Stimulated activated CD8-positive, alpha-beta memory T cell treated with anti-CD3 and anti-CD28 coated beads, Interleukin-7, amount 100 ng/mL, for 48 hours (primary cell): ENCODE data around the gene F10.
A peak's percentile ranks its signal among the peaks of the same experiment; 100 is the strongest.
"Not testable (repeated sequence)": the region's sequence is repeated elsewhere in the genome, so short reads cannot be mapped to it uniquely, and the experiment has no call there.

Source experiments
- DNase-seq, 2 donors: peaks; one replicate each; pipeline ENCODE4 v3.0.0-alpha.2; 2020; ENCODE audit warnings: low read depth in 1 of 2; ENCODE audit errors: extremely low read depth in 1 of 2

F10 gene

DNA sequence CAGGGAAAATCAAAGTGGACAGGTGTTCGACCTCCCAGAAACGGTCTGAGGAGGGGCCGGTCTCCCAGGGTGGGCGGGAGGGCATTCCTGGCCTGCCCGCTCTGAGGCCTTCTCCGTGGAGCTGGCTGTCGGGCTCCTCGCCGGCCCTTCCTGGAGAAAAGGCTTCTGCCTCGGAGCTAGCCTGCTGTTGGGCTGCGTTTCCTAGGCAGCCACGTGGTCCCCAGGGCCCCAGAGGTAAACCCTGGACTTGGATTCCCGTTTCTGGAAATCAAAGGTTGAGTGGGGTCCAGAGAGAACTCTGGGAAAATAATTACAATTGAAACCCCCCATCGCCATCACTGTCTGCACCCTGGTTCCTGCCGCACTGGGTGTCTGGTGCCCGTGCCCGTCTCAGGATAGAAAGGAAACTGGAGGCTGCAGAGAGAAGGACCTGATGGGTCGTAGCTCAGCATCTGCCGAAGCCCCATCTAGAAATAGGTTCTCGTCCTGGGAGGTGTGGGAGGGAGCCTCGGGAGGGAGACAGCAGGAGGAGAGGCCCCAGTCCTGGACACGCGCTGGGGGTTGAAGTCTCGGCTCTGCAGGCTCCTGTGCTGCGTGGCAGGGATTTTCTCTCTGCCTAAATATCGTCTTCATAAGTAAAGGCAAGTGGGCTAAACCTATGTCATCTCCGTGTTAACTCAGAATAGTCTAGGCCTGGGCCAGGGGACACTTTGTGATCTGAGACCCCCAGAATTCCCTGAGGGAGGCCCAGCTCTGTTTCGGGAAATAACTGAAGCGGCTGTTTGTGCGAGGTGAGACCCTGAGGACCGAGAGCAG lies 28.2 kb downstream of the F10 start:
- DNase-seq = no peak

DNA sequence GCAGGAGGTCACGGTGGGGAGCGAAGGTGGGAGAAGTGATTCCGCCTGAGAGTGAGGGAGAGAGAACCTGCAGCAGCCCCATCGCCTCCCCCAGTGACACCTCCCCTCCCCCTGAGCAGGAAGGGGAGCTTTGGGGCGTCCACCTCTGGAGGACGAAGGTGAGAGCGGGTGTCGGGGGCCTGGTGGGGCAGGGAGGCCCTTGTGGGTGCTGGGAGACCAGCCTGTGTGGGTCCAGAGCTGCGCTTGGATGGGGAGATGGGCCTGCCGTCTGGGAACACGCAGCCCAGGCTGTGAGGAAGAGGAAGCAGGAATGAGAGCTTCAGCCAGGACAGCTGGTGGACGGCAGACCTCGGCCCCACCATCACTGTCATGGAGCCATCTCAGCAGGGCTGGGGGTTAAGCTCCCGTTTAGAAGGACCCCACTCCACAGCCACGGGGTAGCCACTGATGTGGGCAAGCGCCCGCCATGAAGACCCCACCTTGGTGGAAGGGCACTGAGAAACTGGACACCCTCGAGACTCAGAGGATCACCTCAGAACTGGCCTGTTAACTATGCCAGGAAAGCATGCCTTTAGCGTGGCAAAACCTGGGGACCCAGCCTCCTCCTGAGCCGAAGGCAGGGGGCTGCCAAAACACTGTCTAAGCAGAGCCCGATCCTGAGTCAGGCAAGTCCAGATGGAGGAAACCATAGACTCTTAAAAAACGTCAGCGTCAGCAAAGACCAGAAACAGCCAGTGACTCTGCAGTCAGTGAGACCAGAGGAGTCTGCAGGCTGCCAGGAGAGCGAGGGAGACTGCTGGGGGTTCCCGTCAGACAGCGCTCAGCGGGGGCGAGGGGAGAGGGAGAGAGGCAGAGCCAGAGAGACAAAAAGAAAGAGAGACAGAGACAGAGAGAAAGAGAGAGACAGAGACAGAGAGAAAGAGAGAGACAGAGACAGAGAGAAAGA lies 29.4 kb downstream of the F10 start:
- no peak for DNase-seq

DNA sequence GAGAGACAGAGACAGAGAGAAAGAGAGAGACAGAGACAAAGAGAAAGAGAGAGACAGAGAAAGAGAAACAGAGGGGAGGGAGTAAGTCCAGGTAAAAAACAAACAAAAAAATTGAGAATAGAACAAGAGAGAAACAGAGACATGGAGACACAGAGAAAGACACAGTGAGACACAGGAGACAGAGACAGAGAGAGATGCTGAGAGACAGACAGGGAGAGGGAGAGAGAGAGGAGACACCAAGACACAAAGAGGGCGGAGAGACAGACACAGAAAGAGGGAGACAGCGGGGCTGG lies 30.0 kb downstream of the F10 start:
- DNase-seq = no peak

DNA sequence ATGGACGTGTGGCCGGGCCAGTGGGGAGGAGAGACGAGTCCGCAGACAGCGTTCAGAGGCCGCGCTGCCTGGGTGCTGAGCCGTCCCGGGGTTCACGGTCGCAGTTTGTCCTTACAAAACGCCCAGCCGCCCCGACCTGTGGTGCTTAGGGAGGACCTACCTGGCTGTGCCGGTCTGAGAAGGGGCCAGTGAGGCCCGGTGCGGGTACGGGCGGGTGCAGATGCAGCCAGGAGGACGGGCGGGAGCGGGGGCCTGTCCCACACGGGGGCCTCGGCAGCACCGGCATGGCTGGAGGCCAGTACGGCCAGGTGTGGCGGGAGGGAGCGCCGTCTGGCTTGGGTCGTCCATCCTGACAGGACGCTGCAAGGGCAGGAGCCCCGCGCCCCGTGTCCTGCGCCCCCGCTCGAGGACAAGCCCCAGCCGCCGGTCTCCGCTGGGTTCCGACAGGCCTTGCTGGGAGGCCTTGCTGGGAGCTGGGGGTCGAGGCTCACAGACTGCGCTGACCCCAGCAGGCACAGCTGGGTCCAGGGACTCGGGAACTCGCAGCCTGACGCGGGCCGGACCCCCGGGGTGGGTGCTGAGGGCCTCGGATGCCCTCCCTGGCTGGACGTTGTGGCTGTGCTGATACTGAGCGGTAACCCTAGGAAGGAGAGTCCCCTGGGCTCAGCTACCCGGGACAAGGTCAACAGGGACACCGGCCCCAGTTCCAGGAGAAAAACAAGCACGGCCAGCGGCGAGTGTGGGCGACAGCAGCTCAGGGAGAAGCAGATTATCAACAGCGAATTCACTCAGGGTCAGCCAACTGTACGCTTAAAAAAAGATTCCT lies 30.6 kb downstream of the F10 start:
- DNase-seq = no peak

DNA sequence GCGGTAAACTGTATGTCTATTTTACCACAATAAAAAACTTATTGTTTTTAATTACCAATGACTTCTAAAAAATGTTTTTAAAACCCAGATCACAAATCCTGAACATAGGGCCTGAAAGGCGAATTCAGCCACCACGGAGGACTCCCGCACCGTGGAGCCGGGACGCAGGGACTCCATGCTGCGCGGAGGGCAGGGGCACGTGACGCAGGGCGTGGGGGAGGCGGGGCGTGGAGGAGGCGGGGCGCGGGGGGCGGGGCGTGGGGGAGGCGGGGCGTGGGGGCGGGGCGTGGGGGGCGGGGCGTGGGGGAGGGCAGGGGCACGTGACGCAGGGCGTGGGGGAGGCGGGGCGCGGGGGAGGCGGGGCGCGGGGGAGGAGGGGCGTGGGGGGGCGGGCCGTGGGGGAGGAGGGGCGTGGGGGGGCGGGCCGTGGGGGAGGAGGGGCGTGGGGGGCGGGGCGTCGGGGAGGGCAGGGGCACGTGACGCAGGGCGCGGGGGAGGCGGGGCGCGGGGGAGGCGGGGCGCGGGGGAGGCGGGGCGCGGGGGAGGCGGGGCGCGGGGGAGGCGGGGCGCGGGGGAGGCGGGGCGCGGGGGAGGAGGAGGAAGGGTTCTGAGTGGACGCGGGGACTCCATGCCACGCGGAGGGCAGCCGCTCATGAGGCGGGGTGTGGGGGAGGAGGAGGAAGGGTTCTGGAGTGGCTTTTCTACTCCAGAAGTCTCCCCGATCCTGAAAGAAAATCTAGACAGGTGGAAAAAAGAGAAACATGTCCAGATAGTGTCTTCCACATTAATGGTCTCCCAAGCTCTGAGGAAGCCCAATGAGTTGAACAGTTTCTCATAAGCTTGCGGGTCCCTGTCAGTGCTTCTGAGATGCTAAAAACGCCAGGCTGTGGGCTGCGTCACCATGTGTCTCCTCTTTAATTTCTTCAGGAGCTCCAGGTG lies 31.5 kb downstream of the F10 start:
- peak in 1 of 2 donors; percentile 28 for DNase-seq

DNA sequence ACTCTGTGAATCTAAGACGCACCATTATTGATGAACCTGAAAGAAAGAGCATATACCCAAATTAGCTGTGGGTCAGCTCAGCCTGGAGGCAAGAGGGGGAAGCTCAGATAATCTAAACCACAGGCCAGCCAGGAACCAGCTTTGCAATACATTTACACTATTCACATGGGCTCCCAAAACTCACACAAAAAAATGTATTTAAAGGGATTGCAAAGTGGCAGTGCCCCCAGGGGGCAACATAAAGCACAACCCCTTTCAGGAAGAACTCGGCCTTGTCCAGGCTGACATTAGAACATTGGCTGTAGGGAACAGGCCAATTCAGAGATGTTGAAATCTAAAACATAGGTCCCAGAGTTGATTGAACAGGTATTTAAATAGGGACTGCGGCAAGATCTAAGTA lies 32.6 kb downstream of the F10 start:
- DNase-seq = no peak

DNA sequence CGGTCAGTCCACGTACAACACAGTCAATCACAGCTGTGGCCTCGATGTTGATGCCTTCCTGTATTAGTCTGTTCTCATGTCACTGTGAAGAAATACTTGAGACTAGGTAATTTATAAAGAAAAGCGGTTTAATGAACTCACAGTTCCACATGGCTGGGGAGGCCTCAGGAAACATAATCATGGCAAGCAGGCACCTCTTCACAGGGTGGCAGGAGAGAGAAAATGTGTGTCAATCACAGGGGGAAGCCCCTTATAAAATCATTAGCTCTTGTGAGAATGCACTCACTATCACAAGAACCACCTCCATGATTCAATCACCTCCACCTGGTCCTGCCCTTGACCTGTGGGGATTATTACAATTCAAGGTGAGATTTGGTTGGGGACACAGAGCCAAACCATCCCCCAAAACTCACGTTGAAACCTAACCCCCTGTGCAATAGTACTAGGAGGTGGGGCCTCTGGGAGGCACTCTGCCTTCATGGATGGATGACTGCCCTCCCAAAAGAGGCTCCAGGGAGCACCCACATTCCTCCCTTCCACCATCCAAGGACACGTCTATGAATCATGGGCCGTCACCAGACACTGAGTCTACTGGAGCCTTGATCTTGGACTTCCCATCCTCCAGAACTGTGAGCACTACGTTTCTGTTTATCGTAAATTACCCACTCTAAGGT lies 33.5 kb downstream of the F10 start:
- DNase-seq = no peak

DNA sequence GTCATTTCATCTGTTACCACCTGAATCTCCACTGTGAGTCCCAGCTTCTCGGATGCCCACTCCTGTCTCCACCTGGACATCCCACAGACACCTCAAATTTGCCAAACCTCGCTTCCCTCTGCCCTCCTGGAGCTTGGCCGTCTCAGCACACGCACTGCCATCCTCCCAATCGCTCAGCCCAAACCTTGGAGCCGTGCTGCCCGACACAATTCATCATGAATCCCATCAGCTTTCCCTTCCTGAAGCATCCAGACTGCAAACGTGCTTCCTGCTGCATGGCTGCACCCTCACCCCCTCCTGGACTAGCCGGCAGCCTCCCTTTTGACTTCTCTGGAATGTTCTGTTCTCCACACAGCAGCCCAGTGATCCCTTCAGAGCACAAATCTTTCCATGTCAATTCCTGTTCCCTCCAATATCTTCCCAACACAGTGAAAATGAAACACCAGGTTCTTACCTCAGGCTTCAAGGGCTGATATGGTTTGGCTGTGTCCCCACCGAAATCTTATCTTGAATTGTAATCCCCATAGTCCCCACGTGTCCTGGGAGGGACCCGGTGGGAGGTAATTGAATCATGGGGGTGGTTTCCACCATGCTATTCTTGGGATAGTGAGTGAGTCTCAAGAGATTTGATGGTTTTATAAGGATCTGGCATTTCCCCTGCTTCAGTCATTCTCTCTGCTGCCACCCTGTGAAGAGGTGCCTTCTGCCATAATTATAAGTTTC lies 34.8 kb downstream of the F10 start:
- no peak for DNase-seq

DNA sequence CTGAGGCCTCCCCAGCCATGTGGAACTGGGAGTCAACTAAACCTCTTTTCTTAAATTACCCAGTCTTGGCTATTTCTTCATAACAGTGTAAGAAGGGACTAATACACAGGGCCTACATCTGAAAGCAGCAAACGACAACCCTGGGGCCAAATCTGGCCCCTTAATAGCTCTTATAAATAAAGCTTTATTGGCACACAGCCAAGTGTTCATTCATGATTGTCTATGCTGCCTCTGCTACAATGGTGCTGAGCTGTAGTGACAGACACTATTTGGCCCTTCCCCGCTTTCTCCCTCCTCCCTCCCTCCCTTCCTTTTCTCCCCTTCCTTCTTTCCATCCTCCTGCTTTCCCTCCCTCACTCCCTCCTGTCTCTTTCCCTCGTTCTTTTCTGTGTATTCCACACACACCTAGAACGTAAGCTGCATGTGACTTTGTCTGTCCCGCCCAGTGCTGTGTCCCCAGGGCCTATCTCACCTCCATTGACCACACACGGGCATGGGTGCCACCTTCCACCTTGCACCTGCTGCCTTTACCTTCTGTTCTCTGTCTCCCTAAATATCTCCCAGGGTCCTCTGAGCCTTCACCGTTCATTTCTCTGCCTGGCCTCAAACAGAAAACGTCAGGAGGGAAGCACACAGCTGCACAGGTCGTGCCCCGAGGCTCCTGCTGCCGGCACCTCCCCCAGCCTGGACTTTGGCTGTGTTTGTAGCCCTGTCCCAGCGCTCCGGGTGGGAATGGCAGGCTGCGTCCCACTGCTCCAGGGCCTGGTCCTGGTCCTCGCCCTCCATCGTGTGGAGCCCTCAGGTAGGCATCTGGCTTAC lies 35.5 kb downstream of the F10 start, which contains the start of gene PROZ:
Gene PROZ (plus strand): TSS at position 720 of the 819 bp plus-strand sequence. CDS start 13 bp downstream, at position 733.
- DNase-seq = no peak

DNA sequence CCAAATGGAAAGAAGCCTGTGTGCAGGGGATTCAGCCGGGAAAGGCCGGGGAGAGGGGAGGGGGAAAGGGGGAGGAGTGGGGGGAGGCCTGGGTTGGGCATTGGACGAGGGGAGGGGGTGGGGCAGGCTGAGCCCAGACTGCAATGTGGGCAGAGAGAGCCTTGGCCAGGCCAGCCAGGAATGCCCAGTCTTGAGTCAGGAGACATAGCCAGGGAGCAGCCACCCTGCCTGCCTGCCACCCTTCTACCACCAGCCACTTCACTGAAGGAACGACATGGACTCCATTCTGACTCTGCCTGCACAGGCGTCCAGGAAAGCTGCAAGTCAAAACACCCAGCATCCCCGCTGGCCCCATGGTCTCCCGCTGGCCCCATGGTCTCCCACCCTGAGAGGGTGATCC lies 36.3 kb downstream of the F10 start:
- no peak for DNase-seq

DNA sequence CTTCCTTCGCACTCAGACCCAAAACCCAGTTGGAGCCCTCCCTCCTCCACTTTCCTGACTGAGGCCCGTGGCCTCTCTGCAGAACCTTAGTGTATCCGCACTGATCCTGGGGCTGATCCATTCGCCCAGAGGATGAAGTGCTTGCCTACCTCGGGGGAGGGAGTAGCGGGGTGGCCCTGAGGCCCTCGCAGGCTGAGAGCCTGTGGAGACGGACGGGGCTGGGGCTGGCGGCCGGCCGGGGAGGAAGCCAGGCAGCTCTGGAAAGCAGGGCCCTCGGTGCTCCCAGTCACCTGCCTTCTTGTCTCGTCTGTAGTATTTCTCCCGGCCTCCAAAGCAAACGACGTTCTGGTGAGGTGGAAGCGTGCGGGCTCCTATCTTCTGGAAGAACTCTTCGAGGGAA lies 37.1 kb downstream of the F10 start:
- DNase-seq = no peak

DNA sequence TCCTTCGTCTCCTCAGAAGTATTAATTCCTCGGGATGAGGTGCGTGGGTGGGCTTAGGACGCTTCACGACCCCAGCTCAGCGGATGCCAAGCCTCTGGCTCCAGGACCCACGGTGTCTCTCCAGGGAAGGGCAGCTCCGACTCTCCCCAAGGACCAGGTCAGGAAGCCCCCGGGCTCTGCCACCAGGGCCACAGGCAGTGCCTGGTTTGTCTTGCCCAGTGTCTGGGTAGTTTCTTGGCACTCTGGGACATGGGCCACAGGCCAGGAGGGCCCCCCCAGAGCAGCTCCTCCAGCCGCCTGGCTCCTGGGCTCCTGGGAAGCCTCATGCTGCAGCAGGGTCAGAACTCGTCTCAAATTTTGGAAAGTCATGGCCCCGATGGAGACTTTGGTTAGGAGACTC lies 38.4 kb downstream of the F10 start:
- DNase-seq = no peak

DNA sequence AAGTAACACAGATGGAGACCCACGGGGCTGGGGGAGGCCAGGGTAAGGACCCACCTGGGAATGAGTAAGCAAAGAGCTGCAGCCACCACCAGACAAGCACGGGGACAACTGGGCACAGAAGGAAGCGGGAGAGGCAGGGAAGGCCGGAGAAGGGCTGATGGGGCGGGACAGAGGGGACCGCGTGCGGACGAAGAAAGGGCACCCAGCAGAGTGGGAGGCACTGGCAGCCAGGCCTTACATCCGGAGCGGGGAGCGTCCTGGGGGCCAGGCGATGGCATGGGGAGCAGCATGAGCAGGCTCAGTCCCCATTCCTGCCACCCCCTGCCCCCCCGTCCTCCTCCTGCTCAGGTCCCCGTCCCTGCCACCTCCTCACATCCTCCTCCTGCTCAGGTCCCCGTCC lies 38.8 kb downstream of the F10 start:
- no peak for DNase-seq

DNA sequence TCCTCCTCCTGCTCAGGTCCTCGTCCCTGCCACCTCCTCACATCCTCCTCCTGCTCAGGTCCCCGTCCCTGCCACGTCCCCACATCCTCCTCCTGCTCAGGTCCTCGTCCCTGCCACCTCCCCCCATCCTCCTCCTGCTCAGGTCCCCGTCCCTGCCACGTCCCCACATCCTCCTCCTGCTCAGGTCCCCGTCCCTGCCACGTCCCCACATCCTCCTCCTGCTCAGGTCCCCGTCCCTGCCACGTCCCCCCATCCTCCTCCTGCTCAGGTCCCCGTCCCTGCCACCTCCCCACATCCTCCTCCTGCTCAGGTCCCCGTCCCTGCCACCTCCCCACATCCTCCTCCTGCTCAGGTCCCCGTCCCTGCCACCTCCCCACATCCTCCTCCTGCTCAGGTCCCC lies 39.4 kb downstream of the F10 start:
- not testable (repeated sequence) for DNase-seq

DNA sequence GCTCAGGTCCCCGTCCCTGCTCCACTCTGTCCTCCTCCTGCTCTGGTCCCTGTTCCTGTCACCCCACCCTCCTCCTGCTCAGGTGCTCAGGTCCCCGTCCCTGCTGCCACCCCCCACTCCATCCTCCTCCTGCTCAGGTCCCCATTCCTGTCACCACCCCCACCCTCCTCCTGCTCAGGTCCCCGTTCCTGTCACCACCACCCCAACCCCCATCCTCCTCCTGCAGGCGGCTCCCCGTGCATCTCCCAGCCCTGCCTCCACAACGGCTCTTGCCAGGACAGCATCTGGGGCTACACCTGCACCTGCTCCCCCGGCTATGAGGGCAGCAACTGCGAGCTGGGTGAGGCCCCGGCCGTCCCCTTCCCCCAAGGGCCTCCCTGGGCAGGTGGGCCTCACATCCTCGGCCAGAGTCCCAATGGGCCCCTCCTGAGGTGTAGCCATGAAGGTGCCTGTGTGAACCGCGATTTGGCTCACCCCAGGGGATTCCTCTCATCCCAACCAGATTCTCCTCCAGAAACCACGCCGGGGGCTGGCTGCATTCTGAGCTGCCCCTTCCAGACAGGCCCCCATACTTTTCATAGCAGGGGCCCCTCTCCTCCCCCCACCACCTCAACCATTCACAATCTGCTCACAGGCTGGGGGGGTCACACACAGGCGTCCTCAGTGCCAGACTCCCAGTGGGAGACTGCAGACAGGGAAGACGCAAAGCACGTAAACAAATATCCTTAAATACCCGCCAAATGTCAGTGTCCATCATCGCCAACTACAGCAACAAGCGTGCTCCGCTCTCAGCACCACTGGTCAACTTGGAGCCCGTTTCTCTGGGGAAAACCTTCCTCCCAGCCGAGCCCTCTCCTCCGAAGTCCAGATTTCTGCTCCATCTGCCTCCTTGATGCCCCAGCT lies 40.4 kb downstream of the F10 start:
- no peak for DNase-seq

DNA sequence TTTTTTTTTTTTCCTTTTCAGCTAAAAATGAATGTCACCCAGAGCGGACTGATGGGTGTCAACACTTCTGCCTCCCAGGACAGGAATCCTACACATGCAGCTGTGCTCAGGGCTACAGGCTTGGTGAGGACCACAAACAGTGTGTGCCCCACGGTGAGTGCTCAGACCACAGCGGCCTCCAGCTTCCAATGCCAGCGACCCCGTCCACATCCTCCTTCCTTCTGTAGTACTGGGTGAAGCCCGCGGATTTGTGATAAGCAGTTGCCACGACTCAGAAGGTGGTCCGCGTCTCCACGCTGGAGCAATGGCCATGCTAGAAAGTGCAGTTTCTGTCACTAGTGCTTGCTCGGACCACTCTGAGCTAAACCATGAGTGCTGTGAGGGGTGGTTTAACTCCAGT lies 41.9 kb downstream of the F10 start:
- no peak for DNase-seq

DNA sequence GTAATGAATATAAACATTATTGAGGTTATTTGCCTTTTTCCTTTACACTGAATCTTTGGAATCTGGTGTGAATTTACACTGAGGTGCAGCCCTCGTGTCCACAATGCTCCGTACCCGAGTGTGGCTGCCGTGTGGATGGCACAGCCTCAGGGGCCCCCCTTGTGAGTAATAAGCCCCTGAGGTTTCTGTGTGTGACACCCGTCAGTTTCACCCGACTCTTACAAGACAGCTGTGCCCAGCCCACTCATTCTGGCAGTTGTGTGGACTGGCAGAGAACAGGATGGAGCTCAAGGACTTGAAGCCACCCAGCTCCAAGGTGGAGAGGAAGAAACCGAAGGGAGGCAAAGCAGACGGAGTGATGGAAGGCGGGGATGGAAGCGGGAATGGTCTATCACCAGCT lies 43.7 kb downstream of the F10 start:
- no peak for DNase-seq
